Renal pelvis (tissue), 12 donors: ENCODE measurements around the gene RBP4. TPM values are rescaled to one million over a fixed set of nuclear protein-coding genes. Genes with fewer than 3 reads are reported as not detected.

Source experiments
- DNase-seq: peaks from one replicate; pipeline ENCODE4 v3.0.0-alpha.2; 2013
- long read RNA-seq, 16 experiments: transcript quantifications; one replicate each; lab custom pipeline, GENCODE V29; 2026
- polyA plus RNA-seq, 3 donors: library from polyadenylated mRNA; unstranded; fragments of 120-200 nt; gene quantifications; one replicate each; pipeline ENCODE4 v1.2.1, GENCODE V29; 2013; ENCODE audit not compliant: insufficient read length in 3 of 3

RBP4 gene
- under 1 TPM; 0.35 to 0.73 (median 0.36) TPM for polyA plus RNA-seq
- long read RNA-seq, donor 1 = 0 reads
- long read RNA-seq, donor 2, partial matches to known transcripts = 0 of 1 reads
- long read RNA-seq, donor 2, other reads (novel, unspliced or antisense) = 0 of 1 reads
- long read RNA-seq, donor 3 = 0 reads
- long read RNA-seq, donor 4, partial matches to known transcripts = 0 of 1 reads
- long read RNA-seq, donor 4, other reads (novel, unspliced or antisense) = 0 of 1 reads
- long read RNA-seq, donor 5 = 0 reads
- long read RNA-seq, donor 6 = 0 reads
- long read RNA-seq, donor 7 = 0 reads
- long read RNA-seq, donor 8, transcript RBP4-201 (6 exons, 1,068 nt) = major isoform, 8 of 8 reads
- long read RNA-seq, donor 8, partial matches to known transcripts = 0 of 8 reads
- long read RNA-seq, donor 8, other reads (novel, unspliced or antisense) = 0 of 8 reads
- long read RNA-seq, donor 9, partial matches to known transcripts = 0 of 1 reads
- long read RNA-seq, donor 9, other reads (novel, unspliced or antisense) = 0 of 1 reads
- long read RNA-seq, donor 10, partial matches to known transcripts = 0 of 1 reads
- long read RNA-seq, donor 10, other reads (novel, unspliced or antisense) = 0 of 1 reads
- long read RNA-seq, donor 11 = 0 reads
- long read RNA-seq, donor 12 = 0 reads
- long read RNA-seq, donor 13, partial matches to known transcripts = 0 of 1 reads
- long read RNA-seq, donor 13, other reads (novel, unspliced or antisense) = 0 of 1 reads
- long read RNA-seq, donor 14 = 0 reads
- long read RNA-seq, donor 15, partial matches to known transcripts = 0 of 1 reads
- long read RNA-seq, donor 15, other reads (novel, unspliced or antisense) = 0 of 1 reads
- long read RNA-seq, donor 16 = 0 reads

DNA sequence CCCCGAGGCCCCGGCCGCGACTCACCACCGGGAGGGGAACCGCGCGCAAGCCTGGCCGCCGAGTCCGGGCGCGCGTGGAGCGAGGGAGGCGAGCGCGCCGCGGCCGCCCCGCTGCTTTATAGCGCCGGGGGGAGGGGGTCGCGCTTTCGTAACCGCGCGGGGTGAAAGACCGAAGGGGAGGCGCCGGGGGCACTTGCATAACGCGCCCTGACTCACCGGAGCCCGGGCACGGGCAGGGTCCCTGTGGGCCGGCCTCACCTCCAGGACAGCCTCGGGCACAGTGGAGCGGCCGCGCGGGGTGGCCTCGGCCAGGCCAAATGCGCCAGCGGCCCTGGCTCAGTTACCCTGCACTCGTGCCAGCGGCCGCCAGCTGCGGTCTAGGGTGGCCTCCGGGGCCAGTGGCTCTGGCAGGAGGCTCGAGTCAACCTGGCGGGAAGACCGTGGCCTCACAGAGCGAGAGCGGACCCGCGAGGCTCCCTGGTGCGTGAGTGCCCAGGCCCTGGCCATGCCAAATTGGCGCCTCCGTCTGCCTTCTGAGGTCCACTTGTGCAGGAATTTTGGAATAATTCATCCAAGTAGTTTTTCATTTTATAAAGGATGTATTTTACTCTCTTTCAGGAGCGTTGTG lies at the start of gene RBP4:
RBP4 (minus strand) TSS at position 90 of the 628 bp plus-strand sequence. CDS start 207 bp downstream, outside the sequence.
- DNase-seq = peak; percentile 10

DNA sequence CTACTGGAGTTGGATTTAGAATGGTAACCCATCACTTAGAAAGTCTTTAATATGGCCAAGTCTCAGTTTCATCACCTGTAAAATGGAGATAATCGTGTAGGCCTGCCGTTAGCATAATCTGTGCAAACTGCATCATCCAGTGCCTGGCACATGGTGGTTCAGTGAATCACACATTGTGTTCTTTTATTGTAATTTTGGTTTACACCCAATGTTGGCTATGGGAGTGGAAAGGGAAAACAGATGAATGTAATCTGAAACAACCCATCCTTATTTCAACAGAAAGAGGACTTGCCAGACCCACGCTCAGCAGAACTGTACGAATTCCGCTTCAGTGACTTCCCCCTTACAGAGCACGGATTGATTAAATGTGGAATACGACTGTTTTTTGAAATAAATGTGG lies 38.8 kb upstream of the RBP4 start:
- no peak for DNase-seq

DNA sequence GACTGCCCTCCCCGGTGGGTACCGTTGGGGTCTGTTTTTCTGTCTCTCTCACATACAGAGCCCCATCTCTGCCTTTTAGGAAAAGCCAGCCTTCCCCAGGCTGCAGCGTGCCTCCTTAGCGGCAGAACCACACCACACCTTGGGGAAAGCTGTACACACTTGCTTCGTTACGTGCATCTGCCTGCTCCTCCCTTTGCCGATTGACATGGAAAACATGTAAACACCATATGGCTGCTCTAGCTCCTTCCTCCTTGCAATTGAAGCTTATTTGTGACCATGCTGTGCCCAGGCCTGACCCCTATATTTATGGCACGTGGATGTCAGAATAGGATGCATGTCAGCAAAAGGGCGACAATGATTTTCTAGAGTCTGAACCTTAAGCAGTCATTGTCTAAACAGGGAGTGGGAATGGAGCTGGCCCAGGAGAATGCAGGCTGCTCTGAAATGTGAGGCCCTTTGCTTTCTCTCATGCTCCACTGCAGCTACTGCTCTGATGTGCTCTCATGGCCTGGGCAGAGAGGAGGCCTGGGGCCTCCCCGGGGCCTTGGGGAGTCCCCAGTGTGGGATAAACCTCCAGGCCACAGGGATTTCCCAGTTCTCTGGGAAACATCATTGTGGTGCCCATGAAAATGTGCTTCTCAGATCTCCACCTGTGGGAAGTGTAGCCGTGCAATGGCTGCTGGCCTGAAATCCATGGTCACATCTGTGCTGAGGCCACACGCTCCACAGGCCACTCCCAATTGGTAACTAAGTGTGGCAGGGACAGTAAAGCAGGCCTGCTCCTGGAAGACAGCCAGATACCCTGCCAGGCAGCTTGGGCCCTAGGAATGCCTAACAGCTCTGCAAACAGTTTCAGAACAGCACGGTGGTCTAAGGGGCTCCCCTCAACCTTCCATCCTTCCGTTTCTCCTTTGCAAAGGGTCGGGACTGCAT lies 29.9 kb upstream of the RBP4 start:
- no peak for DNase-seq

DNA sequence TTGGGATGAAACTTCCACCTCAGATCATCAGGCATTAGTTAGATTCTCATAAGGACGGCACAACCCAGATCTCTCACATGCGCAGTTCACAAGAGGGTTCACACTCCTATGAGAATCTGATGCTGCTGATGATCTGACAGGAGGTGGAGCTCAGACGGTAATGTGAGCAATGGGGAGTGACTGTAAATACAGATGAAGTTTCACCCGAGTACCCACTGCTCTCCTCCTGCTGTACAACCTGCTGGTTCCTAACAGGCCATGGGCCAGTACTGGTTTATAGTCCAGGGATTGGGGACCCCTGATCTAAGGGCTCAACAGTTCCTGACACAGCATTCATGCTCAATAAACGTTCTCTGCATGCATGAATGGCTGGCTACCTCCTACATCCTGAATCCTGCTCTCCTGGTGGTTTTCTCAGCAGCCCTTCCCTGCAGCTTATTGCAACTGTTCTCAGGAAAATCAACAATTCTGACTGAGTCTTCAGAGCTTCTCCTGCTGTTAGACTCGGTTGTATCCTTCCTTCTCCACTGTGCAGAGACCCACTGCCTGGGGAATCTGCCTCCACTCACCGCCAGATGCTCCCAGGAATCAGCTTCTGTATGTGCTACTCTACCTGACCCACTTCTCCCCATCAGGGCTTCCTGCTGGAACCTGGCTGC lies 28.7 kb upstream of the RBP4 start:
- DNase-seq = peak; percentile 23

DNA sequence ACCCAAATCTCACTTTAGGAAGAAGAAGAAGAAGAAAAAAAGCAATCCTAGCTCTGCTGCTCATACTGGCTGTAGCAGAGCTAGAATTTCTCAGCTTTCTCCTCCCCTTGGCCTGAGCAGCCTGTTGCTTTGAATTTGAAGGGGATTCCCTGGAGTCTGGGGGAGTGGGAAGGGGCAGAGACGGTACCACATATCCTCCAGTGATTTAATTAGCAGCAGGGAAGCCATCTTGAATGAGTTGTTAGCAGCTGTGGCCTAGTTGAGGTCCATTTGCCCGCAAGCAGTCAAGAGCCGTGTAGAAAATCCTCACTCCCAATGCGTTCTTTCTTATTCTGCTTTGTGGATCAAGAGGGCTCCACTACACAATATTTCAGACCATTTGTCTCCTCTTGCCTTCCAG lies 27.8 kb upstream of the RBP4 start:
- no peak for DNase-seq

DNA sequence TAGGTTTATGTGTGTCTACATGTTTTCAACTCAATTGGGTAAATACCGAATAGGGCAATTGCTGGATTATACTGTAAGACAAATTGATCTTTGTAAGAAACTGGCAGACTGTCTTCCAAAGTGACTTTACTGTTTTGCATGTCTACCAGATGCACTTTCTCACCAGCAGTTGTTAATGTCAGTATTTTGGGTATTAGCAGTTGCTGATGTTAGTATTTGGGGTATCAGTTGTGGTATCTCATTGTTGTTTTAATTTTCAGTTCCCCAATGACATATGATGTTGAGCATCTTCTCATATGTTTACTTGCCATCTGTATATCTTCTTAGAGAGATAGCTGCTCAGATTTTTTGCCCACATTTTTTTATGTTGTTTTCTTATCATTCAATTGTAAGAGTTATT lies 21.9 kb upstream of the RBP4 start:
- no peak for DNase-seq

DNA sequence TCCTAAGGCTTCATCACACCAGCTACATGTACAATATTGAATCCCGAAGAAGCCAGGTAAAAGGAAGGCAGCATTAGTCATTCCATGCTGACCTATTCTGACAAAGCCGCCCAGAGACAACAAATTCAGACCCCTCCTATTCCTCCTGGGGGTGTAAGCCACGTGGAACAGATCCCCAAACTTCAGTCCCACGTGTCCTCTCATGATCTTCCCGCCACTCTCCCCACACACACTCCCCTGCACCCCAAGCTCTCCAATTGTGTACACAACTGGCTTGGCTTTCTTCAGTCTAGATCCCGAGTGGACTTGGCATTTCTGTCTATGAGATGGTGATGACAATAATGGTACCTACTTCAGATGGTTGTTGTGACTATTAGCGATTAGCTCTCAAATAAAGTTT lies 19.9 kb upstream of the RBP4 start:
- no peak for DNase-seq

DNA sequence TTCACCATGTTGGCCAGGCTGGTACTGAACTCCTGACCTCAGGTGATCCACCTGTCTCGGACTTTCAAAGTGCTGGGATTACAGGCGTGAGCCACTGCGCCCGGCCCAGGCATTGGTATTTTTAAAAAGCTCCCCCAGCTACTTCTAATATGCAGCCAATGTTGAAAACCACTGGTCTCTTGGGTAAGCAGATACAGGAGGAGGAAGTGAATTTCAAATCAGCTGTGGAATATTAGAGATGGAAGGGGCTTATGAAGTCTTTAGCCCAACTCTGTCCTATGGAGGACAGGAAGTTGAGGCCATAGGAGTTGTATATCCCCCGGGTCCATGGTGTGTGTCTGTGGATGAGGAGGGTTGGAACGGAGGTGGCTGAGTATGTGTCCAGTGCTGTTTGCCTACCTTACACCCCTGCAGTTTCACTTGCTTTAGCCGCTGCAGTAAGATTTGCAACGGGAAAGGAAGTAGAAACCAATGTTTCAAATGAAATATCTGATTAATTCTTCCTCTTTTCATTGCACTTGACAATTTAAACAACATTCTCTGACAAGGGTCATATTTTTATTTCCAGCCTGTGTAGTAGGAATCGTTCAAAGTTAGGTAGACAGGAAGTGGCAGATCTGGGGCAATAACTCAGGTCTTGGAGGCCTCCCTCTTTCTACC lies 14.7 kb upstream of the RBP4 start:
- DNase-seq = no peak

DNA sequence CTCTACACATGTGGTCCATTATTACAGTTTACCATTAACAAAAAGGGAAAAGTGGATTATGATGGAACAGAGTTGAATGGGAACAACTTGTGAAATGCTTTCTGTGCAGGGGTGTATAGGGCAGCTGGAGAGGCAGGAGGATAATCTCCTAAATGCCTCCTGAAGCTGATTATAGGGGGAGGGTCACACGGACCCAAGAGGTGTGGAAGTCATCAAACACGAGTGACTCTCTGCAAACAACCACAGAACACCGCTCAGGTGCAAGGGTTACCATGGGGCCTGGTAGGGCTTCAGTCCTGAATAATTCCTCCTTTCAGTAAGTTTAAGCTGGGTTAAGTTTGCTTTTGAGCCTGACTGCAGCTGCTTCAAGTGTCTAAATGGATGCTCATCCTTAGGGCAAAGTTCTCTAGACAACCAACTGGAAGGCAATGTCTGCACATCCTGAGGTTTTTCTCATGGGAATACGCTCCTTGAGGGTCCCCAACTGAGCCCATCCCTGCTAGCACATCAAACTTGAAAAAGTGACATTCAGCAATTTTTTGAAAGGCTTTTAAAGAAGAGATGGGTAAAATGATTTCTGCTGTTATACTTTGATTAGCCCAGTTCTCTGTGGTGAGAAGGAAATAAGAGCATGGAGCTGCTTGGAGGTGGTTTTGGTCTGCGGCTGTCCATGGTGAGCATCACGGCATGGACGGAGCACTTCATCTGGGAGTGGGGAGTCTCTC lies 13.2 kb upstream of the RBP4 start:
- no peak for DNase-seq

DNA sequence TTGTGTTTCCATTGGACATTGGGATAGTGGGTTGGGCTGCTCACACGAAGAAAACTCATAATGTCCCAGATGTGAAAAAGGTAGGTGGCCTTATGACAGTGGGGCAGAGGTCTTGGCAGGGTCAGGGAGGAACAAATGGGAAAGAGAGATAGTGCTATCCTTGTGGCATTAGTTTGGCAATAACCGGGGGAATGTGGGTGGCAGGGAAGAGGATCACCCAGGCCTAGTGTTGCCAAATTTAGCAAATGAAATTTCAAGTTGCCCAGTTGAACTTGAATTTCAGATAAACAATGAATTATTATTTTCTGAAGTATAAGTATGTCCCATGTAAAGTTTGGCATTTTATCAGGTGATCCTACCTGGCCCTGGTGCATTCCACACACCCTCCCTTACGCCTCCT lies 12.1 kb upstream of the RBP4 start:
- no peak for DNase-seq

DNA sequence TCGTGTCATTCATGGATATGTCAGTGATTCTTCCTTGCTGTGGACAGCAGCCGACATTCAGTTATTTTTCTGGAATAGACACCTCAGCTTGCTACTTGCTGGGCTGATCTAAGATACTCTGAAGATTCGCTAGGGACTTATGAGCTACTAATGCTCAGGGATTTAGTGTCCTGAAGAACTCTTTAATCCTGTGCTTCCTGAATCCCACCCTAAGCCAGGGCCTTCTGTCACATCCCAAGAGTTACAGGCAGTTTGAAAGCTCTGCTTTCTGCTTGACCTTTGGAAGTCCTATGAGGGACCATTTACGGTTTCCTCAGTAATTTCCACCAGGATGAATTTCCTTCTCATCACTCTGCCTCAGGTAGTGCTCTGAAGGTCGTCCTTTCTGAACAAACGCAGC lies 11.3 kb upstream of the RBP4 start, which contains the start of gene PDE6C:
PDE6C (plus strand) TSS at position 227 of the 400 bp plus-strand sequence. CDS start 189 bp downstream, outside the sequence.
- no peak for DNase-seq

DNA sequence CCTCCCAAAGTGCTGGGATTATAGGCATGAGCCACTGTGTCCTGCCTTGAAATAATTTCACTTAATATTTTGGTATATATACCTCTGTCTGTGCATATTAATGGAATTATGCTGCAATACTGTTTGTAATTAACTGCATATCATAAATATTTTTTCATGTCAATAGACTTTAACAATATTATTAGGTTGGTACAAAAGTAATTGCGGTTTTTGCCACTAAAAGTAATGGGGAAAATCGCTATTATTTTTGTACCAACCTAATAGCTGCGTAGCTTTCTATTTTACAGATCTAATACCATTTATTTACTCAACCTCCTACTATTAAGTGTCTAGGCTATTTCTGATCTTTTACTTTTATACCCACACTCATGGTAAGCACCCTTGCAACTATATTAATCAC lies 7.4 kb upstream of the RBP4 start:
- DNase-seq = no peak

DNA sequence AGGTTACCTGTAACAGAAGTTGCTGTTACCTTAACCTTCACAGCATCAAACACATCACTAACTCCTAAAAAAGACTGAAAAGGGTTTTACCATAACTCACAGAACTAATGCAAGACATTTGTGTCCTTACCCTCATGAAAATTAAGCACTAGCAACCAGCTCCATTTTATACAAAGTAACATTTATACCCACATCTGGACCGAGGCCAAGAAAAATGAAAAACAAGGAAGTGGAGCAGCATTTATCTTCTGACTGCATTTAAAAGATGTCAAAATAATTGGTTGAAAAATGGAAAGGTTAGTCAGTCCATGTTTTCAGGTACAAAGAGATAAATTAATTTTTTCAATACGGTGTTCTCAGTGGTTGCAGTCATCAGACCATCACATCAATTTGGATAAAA lies 3.1 kb upstream of the RBP4 start:
- DNase-seq = no peak

DNA sequence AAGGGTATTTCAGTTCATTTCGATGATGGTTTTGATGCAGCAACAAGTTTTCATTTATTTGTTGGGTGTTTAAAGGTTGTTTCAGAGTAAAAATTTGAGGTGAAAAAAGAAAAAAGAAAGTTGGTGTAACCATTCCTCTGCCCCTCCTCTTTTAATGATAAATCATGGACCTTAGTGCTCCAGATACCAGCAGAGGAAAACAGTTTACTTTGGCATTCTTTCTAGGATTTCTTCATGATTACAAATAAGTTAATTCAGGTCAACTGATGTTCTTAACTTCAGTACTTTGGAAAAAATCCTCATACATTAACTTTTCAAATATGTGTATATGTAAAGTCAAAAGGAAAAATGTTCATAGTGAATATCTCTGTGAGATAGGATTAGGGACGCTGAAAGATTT lies 2.0 kb upstream of the RBP4 start:
- DNase-seq = no peak

DNA sequence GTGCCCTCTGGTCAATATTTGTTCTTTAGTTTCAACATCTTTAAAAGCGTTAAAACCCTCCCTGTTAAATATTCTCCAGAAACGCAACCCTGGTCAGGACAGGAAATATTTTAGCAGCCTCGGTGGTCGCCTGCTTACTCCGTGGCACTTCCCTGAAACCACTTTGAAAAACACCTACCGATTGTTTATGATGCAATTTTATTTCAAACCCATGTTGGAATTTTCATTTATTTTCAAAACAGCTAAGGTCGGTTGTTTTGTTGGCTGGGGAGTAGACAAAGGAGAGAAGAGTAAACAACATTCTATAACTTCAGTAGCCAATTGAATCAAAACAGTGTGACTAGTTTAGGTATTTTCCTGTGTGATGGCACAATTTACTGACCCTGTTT lies 733 bp upstream of the RBP4 start:
- no peak for DNase-seq

DNA sequence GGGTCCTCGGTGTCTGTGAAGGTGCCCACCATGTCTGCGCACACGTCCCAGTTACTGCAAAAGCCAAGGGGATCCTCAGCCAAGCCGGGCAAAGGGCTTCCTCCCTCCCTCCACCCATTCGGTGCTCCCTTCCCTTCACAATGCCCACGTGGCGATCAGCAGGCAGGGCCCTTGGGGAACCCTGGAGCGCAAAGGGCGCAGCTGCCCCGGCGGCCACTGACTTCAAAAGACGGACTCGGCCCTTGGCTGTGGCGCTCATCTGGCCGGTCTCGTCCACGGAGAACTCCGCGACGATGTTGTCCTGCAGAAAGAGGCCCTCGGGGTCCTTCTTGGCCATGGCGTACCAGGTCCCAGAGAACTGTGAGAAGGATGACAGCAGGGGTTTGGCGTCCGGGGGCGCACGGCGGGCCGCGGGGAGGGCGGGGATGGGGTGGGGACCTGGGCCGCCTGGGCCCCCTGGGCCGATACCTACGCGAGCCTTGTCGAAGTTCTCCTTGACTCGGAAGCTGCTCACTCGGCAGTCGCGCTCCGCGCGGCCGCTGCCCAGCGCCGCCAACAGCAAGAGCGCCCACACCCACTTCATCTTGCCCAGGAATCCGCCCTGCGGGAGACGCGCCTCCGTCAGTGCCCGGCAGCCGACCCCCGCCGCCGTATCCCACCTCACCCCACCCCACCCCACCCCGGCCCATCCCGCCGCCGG lies 439 bp downstream of the RBP4 start:
- DNase-seq = peak; percentile 56

DNA sequence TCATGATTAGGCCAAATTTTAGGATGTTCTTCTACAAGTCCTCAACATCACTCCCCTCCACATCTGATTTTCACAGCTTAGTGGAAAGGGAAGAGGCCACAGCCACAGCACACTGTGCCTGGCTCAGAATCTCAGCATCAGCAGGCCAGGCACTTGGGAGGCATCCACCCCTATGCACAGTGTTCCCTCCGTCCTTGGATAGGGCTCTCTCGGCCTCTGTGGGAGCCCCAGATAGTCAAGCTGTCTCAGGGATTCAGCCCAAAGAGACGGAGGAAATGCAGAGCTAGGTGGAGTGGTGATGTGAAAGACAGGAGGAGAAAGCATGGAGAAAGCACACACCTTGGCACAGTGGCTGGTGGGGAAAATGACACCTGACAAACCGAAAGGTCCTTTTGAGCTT lies 1.3 kb downstream of the RBP4 start:
- no peak for DNase-seq

DNA sequence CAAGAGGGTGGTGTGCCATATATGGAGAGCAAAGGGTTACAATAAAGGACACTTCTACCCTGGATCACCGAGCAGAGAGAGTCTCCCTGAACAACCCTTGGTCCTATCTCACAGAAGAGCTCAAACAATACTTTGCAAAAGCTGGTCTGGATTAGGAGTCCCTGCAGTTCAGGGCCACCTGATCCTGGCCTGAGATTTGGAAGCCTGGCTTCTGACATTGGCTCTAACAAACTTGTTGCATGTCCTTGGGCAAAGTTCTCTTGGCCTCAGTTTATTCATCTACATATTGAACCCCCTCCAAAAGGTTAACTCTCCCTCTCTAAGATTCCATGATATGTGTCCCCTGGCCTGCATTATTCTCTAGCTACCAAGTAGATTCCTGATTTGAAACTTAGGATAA lies 1.7 kb downstream of the RBP4 start:
- DNase-seq = no peak

DNA sequence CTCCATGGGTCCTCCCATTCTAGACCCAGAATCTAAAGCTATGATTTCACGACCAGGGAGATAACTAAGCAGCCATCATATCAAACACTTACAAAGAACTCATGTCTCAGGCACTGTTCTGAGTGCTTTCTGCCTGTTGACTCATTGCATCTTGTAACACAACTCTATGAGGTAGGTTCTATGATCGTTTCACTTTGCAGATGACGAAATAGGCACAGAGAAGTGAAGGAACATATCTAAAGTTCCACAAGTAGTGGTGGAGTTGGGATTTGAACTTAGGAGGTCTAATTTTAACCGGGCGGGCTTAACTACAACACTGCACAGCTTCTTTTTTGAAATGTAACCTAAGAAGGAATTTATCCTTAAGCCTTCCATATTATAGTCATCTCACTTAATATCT lies 2.9 kb downstream of the RBP4 start:
- no peak for DNase-seq
